ENCODE results near the gene SCAF1. TPM values are rescaled to one million over a fixed set of nuclear protein-coding genes. Genes with fewer than 3 reads are reported as not detected.
A peak's percentile ranks its signal among the peaks of the same experiment; 100 is the strongest.

SCAF1 gene
- total and polyA plus RNA-seq, 2 donors (not counting 1 experiment from before 2014, with no cell fraction given): 17.1 to 68.3 TPM

- WGBS (ENCODE audit: insufficient coverage): 0% methylated on average over 9 of the region's 9 CpGs
- Histone ChIP-seq H3K4me2 (replicated peaks; ENCODE audit: low read depth, low read length, poor library complexity, severe bottlenecking) (peak overlapping the region; percentile 98), H3K4me1 (ENCODE audit: control insufficient read depth in 2 of 2, insufficient read depth in 2 of 2, low read length in 2 of 2) (peaks cover 16 to 30% of the 10 kb centered on the region in 2 donors), H3K36me3 (replicated peaks in 1 of 2; ENCODE audit: control extremely low read depth in 1 of 2, control insufficient read depth in 1 of 2, extremely low read depth in 1 of 2, insufficient read depth in 2 of 2, low read length in 1 of 2) (peaks cover 3 to 19% of the 10 kb centered on the region in 2 experiments), H3K4me3 (ENCODE audit: control extremely low read depth in 1 of 5, extremely low read depth in 1 of 5, insufficient read depth in 1 of 5, low read depth in 2 of 5, low read length in 4 of 5) (peak overlapping the region; percentile 71 to 99 (median 78)), H3K9ac (ENCODE audit: low read length) (peak overlapping the region; percentile 88), H4K20me1 (ENCODE audit: control insufficient read depth, insufficient read depth, low read length, poor library complexity, severe bottlenecking) (peaks cover 39% of the 10 kb centered on the region), H2AFZ (ENCODE audit: insufficient read depth, low read depth, low read length, poor library complexity, severe bottlenecking) (peak overlapping the region; percentile 95), H3K79me2 (ENCODE audit: control insufficient read depth, insufficient read depth, low read length) (peaks cover 41% of the 10 kb centered on the region), H3K9me3 (ENCODE audit: control extremely low read depth in 1 of 3, control insufficient read depth in 2 of 3, insufficient read depth in 1 of 3, low read length in 2 of 3) (no peaks in the 10 kb centered on the region), H3K27ac (ENCODE audit: low read length in 2 of 2) (peak overlapping the region; percentile 62 to 73), H3K27me3 (replicated peaks in 1 of 4; ENCODE audit: control extremely low read depth in 1 of 4, control insufficient read depth in 3 of 4, insufficient read depth in 4 of 4, low read length in 3 of 4) (no peaks in the 10 kb centered on the region)
- Mint-ChIP-seq H3K4me3 (peak overlapping the region; percentile 95), H3K9me3 (ENCODE audit: insufficient read depth) (no peaks in the 10 kb centered on the region), H3K27ac (peak overlapping the region; percentile 94), H3K27me3 (no peaks in the 10 kb centered on the region), H3K4me1 (peaks cover 37% of the 10 kb centered on the region)
- no peak for TF ChIP-seq CTCF (IDR thresholded peaks at IDR 0.05)
- TF ChIP-seq EZH2 (IDR thresholded peaks at IDR 0.05; ENCODE audit: borderline replicate concordance, insufficient read depth, low read depth, low read length, poor library complexity, severe bottlenecking): no peak
- ChIA-PET CTCF (interaction anchor here (0.7 to 1.2 kb wide), 6 partner anchors 9 to 120 kb away, joined by 3 to 5 read pairs (median 3); partner anchors contain the start of genes PRMT1 and RRAS), POLR2A (interaction anchor here (1.1 to 2.6 kb wide), 3 partner anchors 15 to 76 kb away, joined by 3 to 12 read pairs (median 8); partner anchors contain the start of genes PRR12 and RRAS)
- ATAC-seq (ENCODE audit: low read depth): no peak
- DNase-seq: no peak
- intact Hi-C loops (cut with micrococcal nuclease): no loop called here
Measured at GRCh38 chr19:49666120-49666444, 24.1 kb downstream of the SCAF1 start.

GRCh38 chr19:49667473-49667872, 25.5 kb downstream of the SCAF1 start:
- Histone ChIP-seq H2AFZ (ENCODE audit: insufficient read depth, low read depth, low read length, poor library complexity, severe bottlenecking) (no peak overlapping the region), H3K9me3 (ENCODE audit: control extremely low read depth in 1 of 3, control insufficient read depth in 2 of 3, insufficient read depth in 1 of 3, low read length in 2 of 3) (no peaks in the 10 kb centered on the region), H3K36me3 (replicated peaks in 1 of 2; ENCODE audit: control extremely low read depth in 1 of 2, control insufficient read depth in 1 of 2, extremely low read depth in 1 of 2, insufficient read depth in 2 of 2, low read length in 1 of 2) (peaks cover 3 to 6% of the 10 kb centered on the region in 2 experiments), H3K4me3 (ENCODE audit: control extremely low read depth in 1 of 5, extremely low read depth in 1 of 5, insufficient read depth in 1 of 5, low read depth in 2 of 5, low read length in 4 of 5) (no peak overlapping the region), H3K27me3 (replicated peaks in 1 of 4; ENCODE audit: control extremely low read depth in 1 of 4, control insufficient read depth in 3 of 4, insufficient read depth in 4 of 4, low read length in 3 of 4) (no peaks in the 10 kb centered on the region), H3K27ac (ENCODE audit: low read length in 2 of 2) (no peak overlapping the region), H3K79me2 (ENCODE audit: control insufficient read depth, insufficient read depth, low read length) (peaks cover 29% of the 10 kb centered on the region), H3K4me1 (ENCODE audit: control insufficient read depth in 2 of 2, insufficient read depth in 2 of 2, low read length in 2 of 2) (peaks cover 22 to 39% of the 10 kb centered on the region in 2 donors), H4K20me1 (ENCODE audit: control insufficient read depth, insufficient read depth, low read length, poor library complexity, severe bottlenecking) (peaks cover 25% of the 10 kb centered on the region), H3K9ac (ENCODE audit: low read length) (no peak overlapping the region), H3K4me2 (replicated peaks; ENCODE audit: low read depth, low read length, poor library complexity, severe bottlenecking) (no peak overlapping the region)
- peak overlapping the region; percentile 50 for H3K27ac Mint-ChIP-seq
- H3K4me1 Mint-ChIP-seq: peaks cover 45% of the 10 kb centered on the region
- ATAC-seq (ENCODE audit: low read depth) (no peak), DNase-seq (no peak)
- ChIA-PET POLR2A (no interaction called here), CTCF (interaction anchor here (0.6 to 2.1 kb wide), 3 partner anchors 9 to 13 kb away, joined by 3 to 6 read pairs (median 3); no protein-coding TSS in a partner anchor)
- H3K4me3 Mint-ChIP-seq: peak overlapping the region; percentile 95
- no peaks in the 10 kb centered on the region for H3K27me3 Mint-ChIP-seq
- intact Hi-C loops (cut with micrococcal nuclease): no loop called here
- WGBS (ENCODE audit: insufficient coverage): 100% methylated on average over 1 of the region's 2 CpGs
- H3K9me3 Mint-ChIP-seq (ENCODE audit: insufficient read depth): no peaks in the 10 kb centered on the region
- TF ChIP-seq EZH2 (IDR thresholded peaks at IDR 0.05; ENCODE audit: borderline replicate concordance, insufficient read depth, low read depth, low read length, poor library complexity, severe bottlenecking): no peak
- TF ChIP-seq CTCF (IDR thresholded peaks at IDR 0.05): no peak
